ENCODE results near the gene CPEB3. TPM values are rescaled to one million over a fixed set of nuclear protein-coding genes. Genes with fewer than 3 reads are reported as not detected.
"Not testable (repeated sequence)": the region's sequence is repeated elsewhere in the genome, so short reads cannot be mapped to it uniquely, and the experiment has no call there.

Gene CPEB3
- total and polyA plus RNA-seq, 4 donors, result 2.1 to 8.4 (median 5.1) TPM

DNA sequence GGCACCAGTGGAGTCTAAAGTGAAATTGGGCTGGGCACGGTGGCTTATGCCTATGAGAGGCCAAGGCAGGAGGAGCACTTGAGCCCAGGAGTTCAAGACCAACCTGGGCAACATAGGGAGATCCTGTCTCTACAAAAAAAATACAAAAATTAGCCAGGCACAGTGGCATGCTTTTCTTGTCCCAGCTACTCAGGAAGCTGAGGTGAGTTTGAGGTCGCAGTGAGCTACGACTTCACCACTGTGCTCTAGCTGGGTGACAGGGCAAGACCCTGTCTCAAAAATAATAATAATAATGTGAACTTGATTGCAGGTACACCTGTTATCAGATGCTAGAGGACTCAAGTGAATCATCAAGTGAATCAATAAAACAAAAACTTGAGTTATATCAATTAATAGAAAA is 259.3 kb downstream of the CPEB3 start:
- Histone ChIP-seq H3K9me3 (ENCODE audit: control insufficient read depth in 4 of 4, low read length in 3 of 4) (no peaks in the 10 kb centered on the region), H3K27ac (ENCODE audit: low read depth in 1 of 2, low read length in 2 of 2) (no peak overlapping the region), H3K9ac (ENCODE audit: low read depth in 1 of 2, low read length in 2 of 2) (no peak overlapping the region), H3K27me3 (ENCODE audit: control insufficient read depth in 4 of 4, insufficient read depth in 4 of 4, low read length in 3 of 4) (no peaks in the 10 kb centered on the region), H3K4me1 (ENCODE audit: control insufficient read depth in 4 of 4, insufficient read depth in 4 of 4, low read length in 3 of 4) (no peaks in the 10 kb centered on the region), H3K36me3 (ENCODE audit: control insufficient read depth in 4 of 4, insufficient read depth in 3 of 4, low read depth in 1 of 4, low read length in 3 of 4) (peaks cover 4 to 40% (median 27%) of the 10 kb centered on the region in 4 donors), H3K4me3 (ENCODE audit: low read depth in 1 of 3, low read length in 3 of 3) (no peak overlapping the region)
- 87% methylated on average over 3 of the region's 3 CpGs for WGBS
- no peak for DNase-seq (ENCODE audit: low spot score)
- TF ChIP-seq HNF4A (conservative IDR thresholded peaks at IDR 0.05) (no peak), YY1 (IDR thresholded peaks at IDR 0.05) (no peak)

DNA sequence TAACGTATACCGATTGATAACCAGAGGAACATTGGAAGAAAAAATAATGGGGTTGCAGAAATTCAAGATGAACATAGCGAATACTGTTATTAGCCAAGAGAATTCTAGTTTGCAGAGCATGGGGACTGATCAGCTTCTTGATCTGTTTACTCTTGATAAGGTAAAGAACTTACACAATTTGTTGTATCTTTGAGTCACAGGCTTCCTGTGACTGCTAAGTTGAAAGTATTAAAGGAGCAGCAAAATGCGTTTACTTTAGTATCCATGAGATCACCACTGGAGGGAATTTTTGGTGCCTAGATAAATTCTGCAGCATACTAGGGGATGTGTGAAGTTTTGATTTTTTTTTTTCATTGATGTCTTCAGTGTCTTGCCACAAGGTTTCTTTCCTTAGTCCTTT is 263.7 kb downstream of the CPEB3 start:
- DNase-seq (ENCODE audit: low spot score), result no peak
- Histone ChIP-seq H3K27ac (ENCODE audit: low read depth in 1 of 2, low read length in 2 of 2) (no peak overlapping the region), H3K9ac (ENCODE audit: low read depth in 1 of 2, low read length in 2 of 2) (no peak overlapping the region), H3K4me1 (ENCODE audit: control insufficient read depth in 4 of 4, insufficient read depth in 4 of 4, low read length in 3 of 4) (no peaks in the 10 kb centered on the region), H3K9me3 (ENCODE audit: control insufficient read depth in 4 of 4, low read length in 3 of 4) (no peaks in the 10 kb centered on the region), H3K4me3 (ENCODE audit: low read depth in 1 of 3, low read length in 3 of 3) (no peak overlapping the region), H3K36me3 (ENCODE audit: control insufficient read depth in 4 of 4, insufficient read depth in 3 of 4, low read depth in 1 of 4, low read length in 3 of 4) (peaks cover 6 to 68% (median 48%) of the 10 kb centered on the region in 4 donors), H3K27me3 (ENCODE audit: control insufficient read depth in 4 of 4, insufficient read depth in 4 of 4, low read length in 3 of 4) (no peaks in the 10 kb centered on the region)
- TF ChIP-seq FOXA1 (IDR thresholded peaks at IDR 0.05) (no peak), RXRA (IDR thresholded peaks at IDR 0.05) (no peak), GABPA (IDR thresholded peaks at IDR 0.05 in 1 of 2, conservative IDR thresholded peaks at IDR 0.05 in 1 of 2) (no peak), EGR1 (IDR thresholded peaks at IDR 0.05; ENCODE audit: low read depth in 2 of 2) (no peak), NR2F2 (IDR thresholded peaks at IDR 0.05) (no peak), TAF1 (conservative IDR thresholded peaks at IDR 0.05) (no peak), FOXA2 (IDR thresholded peaks at IDR 0.05) (no peak), HNF4G (IDR thresholded peaks at IDR 0.05) (no peak), RAD21 (IDR thresholded peaks at IDR 0.05) (no peak), SP1 (IDR thresholded peaks at IDR 0.05) (no peak), JUND (IDR thresholded peaks at IDR 0.05) (no peak)
- TF ChIP-seq, protein P1, sequence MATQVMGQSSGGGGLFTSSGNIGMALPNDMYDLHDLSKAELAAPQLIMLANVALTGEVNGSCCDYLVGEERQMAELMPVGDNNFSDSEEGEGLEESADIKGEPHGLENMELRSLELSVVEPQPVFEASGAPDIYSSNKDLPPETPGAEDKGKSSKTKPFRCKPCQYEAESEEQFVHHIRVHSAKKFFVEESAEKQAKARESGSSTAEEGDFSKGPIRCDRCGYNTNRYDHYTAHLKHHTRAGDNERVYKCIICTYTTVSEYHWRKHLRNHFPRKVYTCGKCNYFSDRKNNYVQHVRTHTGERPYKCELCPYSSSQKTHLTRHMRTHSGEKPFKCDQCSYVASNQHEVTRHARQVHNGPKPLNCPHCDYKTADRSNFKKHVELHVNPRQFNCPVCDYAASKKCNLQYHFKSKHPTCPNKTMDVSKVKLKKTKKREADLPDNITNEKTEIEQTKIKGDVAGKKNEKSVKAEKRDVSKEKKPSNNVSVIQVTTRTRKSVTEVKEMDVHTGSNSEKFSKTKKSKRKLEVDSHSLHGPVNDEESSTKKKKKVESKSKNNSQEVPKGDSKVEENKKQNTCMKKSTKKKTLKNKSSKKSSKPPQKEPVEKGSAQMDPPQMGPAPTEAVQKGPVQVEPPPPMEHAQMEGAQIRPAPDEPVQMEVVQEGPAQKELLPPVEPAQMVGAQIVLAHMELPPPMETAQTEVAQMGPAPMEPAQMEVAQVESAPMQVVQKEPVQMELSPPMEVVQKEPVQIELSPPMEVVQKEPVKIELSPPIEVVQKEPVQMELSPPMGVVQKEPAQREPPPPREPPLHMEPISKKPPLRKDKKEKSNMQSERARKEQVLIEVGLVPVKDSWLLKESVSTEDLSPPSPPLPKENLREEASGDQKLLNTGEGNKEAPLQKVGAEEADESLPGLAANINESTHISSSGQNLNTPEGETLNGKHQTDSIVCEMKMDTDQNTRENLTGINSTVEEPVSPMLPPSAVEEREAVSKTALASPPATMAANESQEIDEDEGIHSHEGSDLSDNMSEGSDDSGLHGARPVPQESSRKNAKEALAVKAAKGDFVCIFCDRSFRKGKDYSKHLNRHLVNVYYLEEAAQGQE (IDR thresholded peaks at IDR 0.05), result no peak
- TF ChIP-seq, protein P2, sequence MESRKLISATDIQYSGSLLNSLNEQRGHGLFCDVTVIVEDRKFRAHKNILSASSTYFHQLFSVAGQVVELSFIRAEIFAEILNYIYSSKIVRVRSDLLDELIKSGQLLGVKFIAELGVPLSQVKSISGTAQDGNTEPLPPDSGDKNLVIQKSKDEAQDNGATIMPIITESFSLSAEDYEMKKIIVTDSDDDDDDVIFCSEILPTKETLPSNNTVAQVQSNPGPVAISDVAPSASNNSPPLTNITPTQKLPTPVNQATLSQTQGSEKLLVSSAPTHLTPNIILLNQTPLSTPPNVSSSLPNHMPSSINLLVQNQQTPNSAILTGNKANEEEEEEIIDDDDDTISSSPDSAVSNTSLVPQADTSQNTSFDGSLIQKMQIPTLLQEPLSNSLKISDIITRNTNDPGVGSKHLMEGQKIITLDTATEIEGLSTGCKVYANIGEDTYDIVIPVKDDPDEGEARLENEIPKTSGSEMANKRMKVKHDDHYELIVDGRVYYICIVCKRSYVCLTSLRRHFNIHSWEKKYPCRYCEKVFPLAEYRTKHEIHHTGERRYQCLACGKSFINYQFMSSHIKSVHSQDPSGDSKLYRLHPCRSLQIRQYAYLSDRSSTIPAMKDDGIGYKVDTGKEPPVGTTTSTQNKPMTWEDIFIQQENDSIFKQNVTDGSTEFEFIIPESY (IDR thresholded peaks at IDR 0.05), result no peak
- TF ChIP-seq, protein P3, sequence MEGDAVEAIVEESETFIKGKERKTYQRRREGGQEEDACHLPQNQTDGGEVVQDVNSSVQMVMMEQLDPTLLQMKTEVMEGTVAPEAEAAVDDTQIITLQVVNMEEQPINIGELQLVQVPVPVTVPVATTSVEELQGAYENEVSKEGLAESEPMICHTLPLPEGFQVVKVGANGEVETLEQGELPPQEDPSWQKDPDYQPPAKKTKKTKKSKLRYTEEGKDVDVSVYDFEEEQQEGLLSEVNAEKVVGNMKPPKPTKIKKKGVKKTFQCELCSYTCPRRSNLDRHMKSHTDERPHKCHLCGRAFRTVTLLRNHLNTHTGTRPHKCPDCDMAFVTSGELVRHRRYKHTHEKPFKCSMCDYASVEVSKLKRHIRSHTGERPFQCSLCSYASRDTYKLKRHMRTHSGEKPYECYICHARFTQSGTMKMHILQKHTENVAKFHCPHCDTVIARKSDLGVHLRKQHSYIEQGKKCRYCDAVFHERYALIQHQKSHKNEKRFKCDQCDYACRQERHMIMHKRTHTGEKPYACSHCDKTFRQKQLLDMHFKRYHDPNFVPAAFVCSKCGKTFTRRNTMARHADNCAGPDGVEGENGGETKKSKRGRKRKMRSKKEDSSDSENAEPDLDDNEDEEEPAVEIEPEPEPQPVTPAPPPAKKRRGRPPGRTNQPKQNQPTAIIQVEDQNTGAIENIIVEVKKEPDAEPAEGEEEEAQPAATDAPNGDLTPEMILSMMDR (IDR thresholded peaks at IDR 0.05; ENCODE audit: low read depth, low read length, missing input control), result no peak
- TF ChIP-seq, protein P4, sequence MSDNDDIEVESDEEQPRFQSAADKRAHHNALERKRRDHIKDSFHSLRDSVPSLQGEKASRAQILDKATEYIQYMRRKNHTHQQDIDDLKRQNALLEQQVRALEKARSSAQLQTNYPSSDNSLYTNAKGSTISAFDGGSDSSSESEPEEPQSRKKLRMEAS (IDR thresholded peaks at IDR 0.05), result no peak
- TF ChIP-seq, protein P5, sequence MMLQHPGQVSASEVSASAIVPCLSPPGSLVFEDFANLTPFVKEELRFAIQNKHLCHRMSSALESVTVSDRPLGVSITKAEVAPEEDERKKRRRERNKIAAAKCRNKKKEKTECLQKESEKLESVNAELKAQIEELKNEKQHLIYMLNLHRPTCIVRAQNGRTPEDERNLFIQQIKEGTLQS (IDR thresholded peaks at IDR 0.05), result no peak
- WGBS, result 90% methylated on average over 4 of the region's 4 CpGs

DNA sequence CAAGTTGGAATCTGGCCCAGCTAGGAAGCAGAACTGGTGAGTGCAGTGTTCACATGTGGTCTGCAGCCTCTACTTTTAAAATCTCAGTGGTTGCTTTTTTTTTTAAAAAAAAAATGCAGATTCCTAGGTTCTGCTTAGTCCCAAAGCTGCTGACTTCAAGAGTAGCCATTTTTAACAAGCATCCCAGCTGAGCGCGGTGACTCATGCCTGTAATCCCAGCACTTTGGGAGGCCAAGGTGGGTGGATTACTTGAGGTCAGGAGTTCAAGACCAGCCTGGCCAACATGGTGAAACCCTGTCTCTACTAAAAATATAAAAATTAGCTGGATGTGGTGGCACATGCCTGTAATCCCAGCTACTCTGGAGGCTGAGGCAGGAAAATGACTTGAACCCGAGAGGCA is 265.5 kb downstream of the CPEB3 start:
- H3K27me3 ChIP-seq (ENCODE audit: control insufficient read depth in 4 of 4, insufficient read depth in 4 of 4, low read length in 3 of 4); DNase-seq (ENCODE audit: low spot score); H3K9me3 ChIP-seq (ENCODE audit: control insufficient read depth in 4 of 4, low read length in 3 of 4); H3K4me1 ChIP-seq (ENCODE audit: control insufficient read depth in 4 of 4, insufficient read depth in 4 of 4, low read length in 3 of 4); H3K4me3 ChIP-seq (ENCODE audit: low read depth in 1 of 3, low read length in 3 of 3); H3K27ac ChIP-seq (ENCODE audit: low read depth in 1 of 2, low read length in 2 of 2); H3K9ac ChIP-seq (ENCODE audit: low read depth in 1 of 2, low read length in 2 of 2): not testable (repeated sequence)
- peaks cover 7 to 68% (median 45%) of the 10 kb centered on the region in 4 donors for H3K36me3 ChIP-seq (ENCODE audit: control insufficient read depth in 4 of 4, insufficient read depth in 3 of 4, low read depth in 1 of 4, low read length in 3 of 4)
- WGBS, result 99% methylated on average over 3 of the region's 3 CpGs

Measured in liver (tissue), 9 donors.